IPS-18c (cell line): ENCODE results near the gene PSMD2.

ENCODE experiments used
- H3K4me3 ChIP-seq: 2 replicates; pipeline ENCODE4 v1.7.0; 2013; ENCODE audit warnings: low read depth, mild to moderate bottlenecking, low read length, moderate library complexity; ENCODE audit not compliant: insufficient read depth
- H3K9me3 ChIP-seq: one replicate; pipeline ENCODE4 v1.6.1; 2013; ENCODE audit warnings: mild to moderate bottlenecking, low read length, moderate library complexity; ENCODE audit not compliant: control insufficient read depth, insufficient read depth

PSMD2 gene

GRCh38 chr3:184345317-184346144 is 46.5 kb downstream of the PSMD2 start:
- Histone ChIP-seq H3K4me3 (no peak overlapping the region), H3K9me3 (no peaks in the 10 kb centered on the region)

- Histone ChIP-seq H3K9me3 (no peaks in the 10 kb centered on the region), H3K4me3 (no peak overlapping the region)
These were observed 47.6 kb downstream of the PSMD2 start for GRCh38 chr3:184346480-184347190.

- H3K4me3 ChIP-seq: no peak overlapping the region
- no peaks in the 10 kb centered on the region for H3K9me3 ChIP-seq
These were observed 48.4 kb downstream of the PSMD2 start for GRCh38 chr3:184347321-184348056.

- Histone ChIP-seq H3K9me3 (no peaks in the 10 kb centered on the region), H3K4me3 (no peak overlapping the region)
These were observed 49.0 kb downstream of the PSMD2 start for GRCh38 chr3:184348057-184348382.

- Histone ChIP-seq H3K4me3 (no peak overlapping the region), H3K9me3 (no peaks in the 10 kb centered on the region)
These were observed 50.8 kb downstream of the PSMD2 start for GRCh38 chr3:184349563-184350470.

GRCh38 chr3:184350618-184351017 is 51.6 kb downstream of the PSMD2 start:
- Histone ChIP-seq H3K9me3 (no peaks in the 10 kb centered on the region), H3K4me3 (no peak overlapping the region)

GRCh38 chr3:184351511-184352148 is 52.6 kb downstream of the PSMD2 start:
- Histone ChIP-seq H3K4me3 (no peak overlapping the region), H3K9me3 (no peaks in the 10 kb centered on the region)

- H3K9me3 ChIP-seq: no peaks in the 10 kb centered on the region
These were observed 53.2 kb downstream of the PSMD2 start for GRCh38 chr3:184352149-184352785.

GRCh38 chr3:184352897-184353545 is 54.0 kb downstream of the PSMD2 start:
- no peaks in the 10 kb centered on the region for H3K9me3 ChIP-seq
- no peak overlapping the region for H3K4me3 ChIP-seq

More at GRCh38 chr3:184352149-184352785, 53.2 kb downstream of the PSMD2 start:
- no peak overlapping the region for H3K4me3 ChIP-seq

- H3K4me3 ChIP-seq: no peak overlapping the region
- H3K9me3 ChIP-seq: no peaks in the 10 kb centered on the region
These were observed 54.5 kb downstream of the PSMD2 start for GRCh38 chr3:184353546-184353941.

- no peaks in the 10 kb centered on the region for H3K9me3 ChIP-seq
These were observed 55.2 kb downstream of the PSMD2 start for GRCh38 chr3:184354121-184354728.

GRCh38 chr3:184354754-184355153 is 55.7 kb downstream of the PSMD2 start:
- no peaks in the 10 kb centered on the region for H3K9me3 ChIP-seq
- no peak overlapping the region for H3K4me3 ChIP-seq

More at GRCh38 chr3:184354121-184354728, 55.2 kb downstream of the PSMD2 start:
- no peak overlapping the region for H3K4me3 ChIP-seq

GRCh38 chr3:184355261-184356040 is 56.4 kb downstream of the PSMD2 start:
- H3K4me3 ChIP-seq: no peak overlapping the region
- H3K9me3 ChIP-seq: no peaks in the 10 kb centered on the region

GRCh38 chr3:184357248-184358123 is 58.4 kb downstream of the PSMD2 start:
- Histone ChIP-seq H3K4me3 (no peak overlapping the region), H3K9me3 (no peaks in the 10 kb centered on the region)
